B cell (primary cell): ENCODE data around the gene AK3. TPM values are rescaled to one million over a fixed set of nuclear protein-coding genes. Genes with fewer than 3 reads are reported as not detected.

Experiments
- ATAC-seq: fragments of 200-7000 bp; cut with Tn5 transposase; one replicate; pipeline ENCODE4 v1.10.0; 2021; ENCODE audit warnings: low read depth, mild to moderate bottlenecking, moderate number of reproducible peaks, moderate library complexity
- CTCF ChIA-PET: fragments of 350-600 bp; sonication (Branson Sonifier 250); formaldehyde crosslinking; loops from one replicate; lab custom pipeline; 2021; ENCODE audit warnings: antibody characterized with exemption, inconsistent platforms; lab: Charles Lee
- POLR2A ChIA-PET: fragments of 350-600 bp; sonication (Branson Sonifier 250); formaldehyde crosslinking; loops from one replicate; lab custom pipeline; 2021; ENCODE audit warnings: antibody characterized with exemption; lab: Charles Lee
- DNase-seq: peaks from one replicate; pipeline ENCODE4 v3.0.0; 2013
- H2AFZ ChIP-seq: 2 replicates; pipeline ENCODE4 v1.6.1; 2012; ENCODE audit warnings: mild to moderate bottlenecking, low read depth, low read length; ENCODE audit not compliant: insufficient read depth, poor library complexity, severe bottlenecking
- H3K27ac ChIP-seq, 2 donors: 1 replicate in 1 of 2; 2 replicates in 1 of 2; pipeline ENCODE4 v1.5.1; 2012 to 2013; ENCODE audit warnings: low read length in 2 of 2, mild to moderate bottlenecking in 2 of 2, moderate library complexity in 1 of 2
- H3K27me3 ChIP-seq, 4 experiments: fragments of 200-600 bp in 1 of 4; sonication (generic) in 1 of 4; replicated peaks in 1 of 4; 1 replicate in 2 of 4; 2 replicates in 2 of 4; pipeline versions ENCODE4 v1.6.1 to v1.7.0; 2013 to 2016; ENCODE audit warnings: low read length in 3 of 4, mild to moderate bottlenecking in 2 of 4, mixed read lengths in 1 of 4, moderate library complexity in 1 of 4; ENCODE audit not compliant: insufficient read depth in 4 of 4, control insufficient read depth in 3 of 4; ENCODE audit errors: control extremely low read depth in 1 of 4
- H3K36me3 ChIP-seq, 2 experiments: replicated peaks in 1 of 2; 1 replicate in 1 of 2; 2 replicates in 1 of 2; pipeline versions ENCODE4 v1.6.1 to v1.7.1; 2013; ENCODE audit warnings: low read length in 1 of 2; ENCODE audit not compliant: insufficient read depth in 2 of 2, control insufficient read depth in 1 of 2; ENCODE audit errors: control extremely low read depth in 1 of 2, extremely low read depth in 1 of 2
- H3K4me1 ChIP-seq, 2 donors: fragments of 200-600 bp in 1 of 2; sonication (generic) in 1 of 2; 1 replicate in 1 of 2; 2 replicates in 1 of 2; pipeline versions ENCODE4 v1.5.1 to v1.6.1; 2013 to 2017; ENCODE audit warnings: low read length in 2 of 2; ENCODE audit not compliant: control insufficient read depth in 2 of 2, insufficient read depth in 2 of 2
- H3K4me2 ChIP-seq: replicated peaks from 2 replicates; pipeline ENCODE3; 2012; ENCODE audit warnings: mild to moderate bottlenecking, low read depth, low read length; ENCODE audit not compliant: poor library complexity, severe bottlenecking
- H3K4me3 ChIP-seq, 5 experiments: fragments of 200-600 bp in 1 of 5; sonication (generic) in 1 of 5; 1 replicate in 3 of 5; 2 replicates in 2 of 5; pipeline versions ENCODE4 v1.5.1 to v1.7.0; 2011 to 2016; ENCODE audit warnings: low read length in 4 of 5, mild to moderate bottlenecking in 4 of 5, low read depth in 2 of 5, control low read depth in 1 of 5, moderate library complexity in 1 of 5; ENCODE audit not compliant: insufficient read depth in 1 of 5; ENCODE audit errors: control extremely low read depth in 1 of 5, extremely low read depth in 1 of 5
- H3K79me2 ChIP-seq: fragments of 200-600 bp; sonication (generic); one replicate; pipeline ENCODE4 v1.6.0; 2016; ENCODE audit warnings: low read length; ENCODE audit not compliant: control insufficient read depth, insufficient read depth
- H3K9ac ChIP-seq: fragments of 200-600 bp; sonication (generic); 2 replicates; pipeline ENCODE4 v1.6.1; 2017; ENCODE audit warnings: mild to moderate bottlenecking, low read length, moderate library complexity
- H3K9me3 ChIP-seq, 3 donors: one replicate each; pipeline versions ENCODE4 v1.6.1 to v1.7.1; 2013; ENCODE audit warnings: low read length in 2 of 3; ENCODE audit not compliant: control insufficient read depth in 2 of 3, insufficient read depth in 1 of 3; ENCODE audit errors: control extremely low read depth in 1 of 3
- H4K20me1 ChIP-seq: 2 replicates; pipeline ENCODE4 v1.6.0; 2012; ENCODE audit warnings: mild to moderate bottlenecking, low read length; ENCODE audit not compliant: insufficient read depth, control insufficient read depth, poor library complexity, severe bottlenecking
- H3K27ac Mint-ChIP-seq: one replicate; pipeline ENCODE4 v1.8.0; 2021; ENCODE audit warnings: mixed read lengths
- H3K27me3 Mint-ChIP-seq: one replicate; pipeline ENCODE4 v1.8.0; 2021; ENCODE audit warnings: mixed read lengths
- H3K4me1 Mint-ChIP-seq: one replicate; pipeline ENCODE4 v1.8.0; 2021; ENCODE audit warnings: mixed read lengths
- H3K4me3 Mint-ChIP-seq: one replicate; pipeline ENCODE4 v1.8.0; 2021; ENCODE audit warnings: mixed read lengths
- H3K9me3 Mint-ChIP-seq: one replicate; pipeline ENCODE4 v1.8.0; 2022; ENCODE audit warnings: mixed read lengths; ENCODE audit not compliant: insufficient read depth
- EZH2 ChIP-seq: IDR thresholded peaks from 2 replicates; pipeline ENCODE4 v1.6.1; 2012; ENCODE audit warnings: borderline replicate concordance, low read depth, mild to moderate bottlenecking, moderate library complexity, low read length; ENCODE audit not compliant: insufficient read depth, poor library complexity, severe bottlenecking
- WGBS: methylation state at CpG from one replicate; pipeline ENCODE4 v1.1.5; 2013; ENCODE audit warnings: missing lambda C conversion rate; ENCODE audit not compliant: insufficient coverage; 5-methylcytosine and 5-hydroxymethylcytosine counted together
- intact Hi-C: fragments of 100-400 bp; cut with micrococcal nuclease; formaldehyde crosslinking; loops from one replicate; pipeline ENCODE4 v1.10.0; 2022
- polyA plus RNA-seq: library from polyadenylated mRNA; depleted of rRNA; stranded (reverse); fragments of >200 nt; gene quantifications from 2 replicates; pipeline ENCODE4 v1.2.3, GENCODE V29; 2012
- total RNA-seq, 2 donors: library from RNA; stranded (reverse); fragments of 120-200 nt in 1 of 2; gene quantifications; 1 replicate in 1 of 2; 2 replicates in 1 of 2; pipeline versions ENCODE4 v1.2.3 to v1.2.4, GENCODE V29; 2013 to 2022
- TF ChIP-seq, protein P1 (sequence below): fragments of 200-600 bp; IDR thresholded peaks from one replicate; pipeline ENCODE4 v1.8.0; 2022; ENCODE audit warnings: antibody characterized with exemption, mild to moderate bottlenecking

The AK3 gene
- total and polyA plus RNA-seq, 2 donors (not counting 1 experiment from before 2014, with no cell fraction given): 9.9 to 22.9 TPM

DNA sequence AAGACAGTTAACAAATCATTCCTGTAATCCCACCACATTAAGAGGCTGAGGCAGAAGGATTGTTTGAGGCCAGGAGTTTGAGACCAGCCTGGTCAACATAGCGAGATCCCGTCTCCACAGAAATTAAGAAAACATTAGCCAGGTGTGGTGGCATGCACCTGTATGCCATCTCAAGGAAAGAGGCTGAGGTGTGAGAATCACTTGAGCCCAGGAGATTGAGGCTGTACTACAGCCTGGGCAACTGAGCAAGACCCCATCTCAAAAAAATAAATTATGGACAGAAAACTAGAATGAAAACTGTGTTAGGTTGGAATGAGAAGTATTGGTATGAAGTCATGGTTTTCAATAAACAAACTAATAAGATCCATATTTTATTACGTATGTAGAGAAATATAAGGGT is 23.0 kb upstream of the AK3 start:
- DNase-seq (no peak), ATAC-seq (no peak)
- H3K36me3 ChIP-seq: no peaks in the 10 kb centered on the region
- H3K79me2 ChIP-seq: no peaks in the 10 kb centered on the region
- Mint-ChIP-seq H3K27ac (no peak overlapping the region), H3K27me3 (no peaks in the 10 kb centered on the region), H3K4me1 (peaks cover 22% of the 10 kb centered on the region), H3K9me3 (no peaks in the 10 kb centered on the region), H3K4me3 (no peak overlapping the region)
- intact Hi-C loops: loop anchor here (5.0 kb wide), 3 partner anchors 423 to 1543 kb away; partner anchors contain the start of genes INSL6 and PLGRKT
- POLR2A ChIA-PET: no interaction called here
- no peaks in the 10 kb centered on the region for H3K27me3 ChIP-seq
- no peak overlapping the region for H3K9ac ChIP-seq
- CTCF ChIA-PET: interaction anchor here (0.9 to 6.3 kb wide), 9 partner anchors 10 to 836 kb away, joined by 3 to 164 read pairs (median 12); partner anchors contain the start of genes JAK2 and RCL1
- peaks cover 10 to 20% of the 10 kb centered on the region in 2 donors for H3K4me1 ChIP-seq
- H3K4me3 ChIP-seq: no peak overlapping the region
- H4K20me1 ChIP-seq: no peaks in the 10 kb centered on the region
- no peaks in the 10 kb centered on the region for H3K9me3 ChIP-seq
- no peak for TF ChIP-seq EZH2
- TF ChIP-seq, protein P1, sequence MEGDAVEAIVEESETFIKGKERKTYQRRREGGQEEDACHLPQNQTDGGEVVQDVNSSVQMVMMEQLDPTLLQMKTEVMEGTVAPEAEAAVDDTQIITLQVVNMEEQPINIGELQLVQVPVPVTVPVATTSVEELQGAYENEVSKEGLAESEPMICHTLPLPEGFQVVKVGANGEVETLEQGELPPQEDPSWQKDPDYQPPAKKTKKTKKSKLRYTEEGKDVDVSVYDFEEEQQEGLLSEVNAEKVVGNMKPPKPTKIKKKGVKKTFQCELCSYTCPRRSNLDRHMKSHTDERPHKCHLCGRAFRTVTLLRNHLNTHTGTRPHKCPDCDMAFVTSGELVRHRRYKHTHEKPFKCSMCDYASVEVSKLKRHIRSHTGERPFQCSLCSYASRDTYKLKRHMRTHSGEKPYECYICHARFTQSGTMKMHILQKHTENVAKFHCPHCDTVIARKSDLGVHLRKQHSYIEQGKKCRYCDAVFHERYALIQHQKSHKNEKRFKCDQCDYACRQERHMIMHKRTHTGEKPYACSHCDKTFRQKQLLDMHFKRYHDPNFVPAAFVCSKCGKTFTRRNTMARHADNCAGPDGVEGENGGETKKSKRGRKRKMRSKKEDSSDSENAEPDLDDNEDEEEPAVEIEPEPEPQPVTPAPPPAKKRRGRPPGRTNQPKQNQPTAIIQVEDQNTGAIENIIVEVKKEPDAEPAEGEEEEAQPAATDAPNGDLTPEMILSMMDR: no peak
- no peak overlapping the region for H2AFZ ChIP-seq
- no peak overlapping the region for H3K27ac ChIP-seq
- no peak overlapping the region for H3K4me2 ChIP-seq
- 0% methylated on average over 1 of the region's 3 CpGs for WGBS

DNA sequence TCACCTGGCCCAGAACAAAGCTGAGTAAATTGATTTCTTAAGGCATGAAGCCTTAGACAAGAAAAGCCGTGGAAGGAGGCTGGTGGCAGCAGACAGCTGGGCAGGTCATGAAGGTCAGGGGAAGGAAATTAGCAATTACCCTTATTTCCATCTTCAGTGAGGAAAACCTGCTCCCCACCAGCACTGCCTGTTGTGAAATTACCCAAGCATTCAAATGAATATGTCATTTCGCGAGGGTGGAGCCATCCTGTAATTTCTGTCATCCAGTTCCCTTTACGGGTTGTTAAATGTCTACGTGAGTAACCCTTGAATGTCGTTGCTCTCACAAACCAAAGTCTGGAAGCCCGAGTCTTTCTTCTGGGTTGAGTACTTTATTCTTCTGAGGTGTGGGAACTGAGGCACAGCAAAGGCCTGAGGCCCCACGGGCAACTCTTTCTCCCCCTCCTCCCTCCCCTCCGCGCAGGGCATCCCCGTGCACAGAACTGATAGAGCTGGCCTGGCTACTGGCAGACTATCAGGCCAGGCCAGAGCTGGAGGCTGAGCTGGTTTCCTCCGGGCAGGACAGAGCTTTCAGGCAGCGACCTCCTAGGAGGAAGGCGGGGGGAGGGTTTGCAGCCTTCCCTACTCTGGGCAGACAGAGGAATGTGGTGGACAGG is 22.0 kb upstream of the AK3 start:
- Histone ChIP-seq H3K27ac (peak overlapping the region in 1 of 2 donors; percentile 28), H3K9ac (peak overlapping the region; percentile 59), H3K4me2 (peak overlapping the region; percentile 79), H3K79me2 (no peaks in the 10 kb centered on the region), H4K20me1 (no peaks in the 10 kb centered on the region), H2AFZ (peak overlapping the region; percentile 74), H3K27me3 (no peaks in the 10 kb centered on the region), H3K36me3 (no peaks in the 10 kb centered on the region), H3K4me3 (peak overlapping the region; percentile 22 to 62 (median 56)), H3K9me3 (no peaks in the 10 kb centered on the region), H3K4me1 (peaks cover 10 to 20% of the 10 kb centered on the region in 2 donors)
- Mint-ChIP-seq H3K9me3 (no peaks in the 10 kb centered on the region), H3K4me1 (peaks cover 22% of the 10 kb centered on the region), H3K27me3 (no peaks in the 10 kb centered on the region), H3K27ac (peak overlapping the region; percentile 17), H3K4me3 (peak overlapping the region; percentile 82)
- CTCF ChIA-PET: interaction anchor here (0.7 to 6.3 kb wide), 31 partner anchors 9 to 1543 kb away, joined by 3 to 164 read pairs (median 4); partner anchors contain the start of genes AK3, JAK2, PLGRKT and RCL1
- WGBS: 17% methylated on average over 6 of the region's 14 CpGs
- intact Hi-C loops: loop anchor here (1.0 to 5.0 kb wide), 9 partner anchors 22 to 1544 kb away; partner anchors contain the start of genes AK3, INSL6, PLGRKT and RCL1
- DNase-seq (no peak), ATAC-seq (peak; percentile 34)
- POLR2A ChIA-PET: interaction anchor here (1.3 kb wide), 1 partner anchor 30 kb away, joined by 3 read pairs; no protein-coding TSS in a partner anchor
- TF ChIP-seq, protein P1: peak; percentile 49
- TF ChIP-seq EZH2: no peak
